NCI-H1694 (cell line): ENCODE data around the gene SLC39A2.
A peak's percentile ranks its signal among the peaks of the same experiment; 100 is the strongest.
"Not testable (repeated sequence)": the region's sequence is repeated elsewhere in the genome, so short reads cannot be mapped to it uniquely, and the experiment has no call there.

Experiments
- DNase-seq: peaks from one replicate; lab custom pipeline; 2025; lab: John Stamatoyannopoulos, UW

Gene SLC39A2

DNA sequence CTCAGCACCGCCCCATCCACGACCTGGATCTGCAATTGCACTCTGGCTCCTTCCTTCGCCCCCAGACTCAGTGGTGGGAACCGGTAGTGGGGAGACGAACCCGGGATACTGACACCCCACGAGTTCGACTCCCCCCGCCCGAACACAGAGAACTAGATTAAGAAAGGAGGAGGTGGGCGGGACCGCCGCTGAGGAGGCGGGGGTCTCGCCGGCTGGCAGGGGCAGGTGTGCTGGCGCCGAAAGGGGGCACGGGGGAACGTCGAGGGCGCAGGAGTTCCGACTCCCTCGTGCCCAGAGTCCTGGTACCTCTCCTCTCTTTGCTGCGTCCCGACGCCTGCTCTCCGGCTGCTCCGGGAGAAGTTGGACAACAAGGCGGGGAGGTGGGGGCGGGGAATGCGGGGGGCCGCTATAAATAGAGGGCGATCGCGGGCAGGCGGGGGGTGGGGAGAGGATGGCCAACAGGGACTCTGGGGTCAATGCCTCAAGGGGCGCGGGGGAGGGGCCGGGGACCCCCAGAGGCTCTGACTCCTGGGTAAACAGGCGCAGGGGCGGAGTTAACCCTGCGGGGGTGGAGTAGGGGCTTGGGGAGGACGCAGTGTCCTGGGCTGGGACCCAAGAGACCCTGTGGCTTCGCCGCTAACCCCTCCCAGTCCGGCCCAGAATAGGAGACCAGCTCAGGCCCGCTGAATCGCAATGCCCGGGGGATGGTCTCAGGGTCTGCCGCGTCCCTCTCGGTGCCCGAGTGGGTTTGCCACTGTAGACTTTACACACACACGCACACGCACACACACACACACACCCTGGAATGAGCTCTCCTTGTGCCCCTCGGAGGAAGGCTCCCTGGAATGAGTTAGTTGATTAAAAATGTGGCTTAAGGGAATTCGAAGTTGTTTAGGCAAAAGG is 26.5 kb downstream of the SLC39A2 start:
- no peak for DNase-seq

DNA sequence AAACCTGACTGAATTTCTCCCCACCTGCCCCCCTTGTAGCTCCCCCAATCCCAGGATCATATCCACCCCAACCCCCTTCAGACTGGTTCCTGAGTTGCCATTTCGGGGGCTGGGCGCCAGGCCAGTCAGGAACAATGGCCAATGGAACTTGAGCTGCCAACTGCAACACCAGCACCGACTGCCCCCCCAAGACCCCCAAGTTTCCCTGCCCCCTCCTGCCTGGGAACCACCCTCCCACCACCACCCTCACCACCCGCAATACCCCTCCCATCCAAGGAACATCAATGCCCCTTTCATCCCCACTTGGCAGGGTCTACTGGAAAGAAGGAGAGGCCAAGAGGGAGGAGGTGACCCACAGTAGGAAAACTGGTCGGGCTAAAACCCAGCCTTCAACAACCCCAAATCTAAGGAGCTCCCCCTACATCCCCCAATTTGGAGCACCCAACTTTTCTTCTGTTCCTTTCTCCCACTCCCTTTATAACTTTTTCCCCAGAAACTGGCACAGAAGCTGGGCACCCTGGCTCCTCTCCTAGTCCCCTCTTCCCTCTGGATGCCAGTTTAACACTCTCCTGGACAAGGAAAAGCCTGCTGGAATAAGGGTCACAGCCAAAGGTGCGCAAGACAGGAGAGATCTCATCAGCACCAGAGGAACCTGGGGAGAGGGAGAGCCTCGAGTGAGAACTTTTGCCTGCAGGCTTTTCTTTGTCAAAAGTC is 27.3 kb downstream of the SLC39A2 start:
- no peak for DNase-seq

DNA sequence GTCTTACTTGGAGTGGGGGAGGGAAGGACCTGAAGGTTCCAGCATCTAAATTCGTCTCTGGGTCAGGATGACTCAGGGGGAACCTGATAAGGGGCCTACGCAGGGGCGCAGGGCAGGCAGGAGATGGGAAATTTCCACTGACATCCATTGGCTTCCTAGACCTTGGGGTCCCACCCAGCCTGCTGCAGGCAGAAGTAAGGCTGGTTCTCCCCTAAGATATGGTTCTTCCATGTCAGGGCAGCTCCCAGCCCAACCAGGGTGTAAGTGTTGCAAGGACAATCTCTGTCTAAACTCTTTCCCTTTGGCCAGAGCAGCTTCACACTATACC is 27.9 kb downstream of the SLC39A2 start:
- DNase-seq = no peak

DNA sequence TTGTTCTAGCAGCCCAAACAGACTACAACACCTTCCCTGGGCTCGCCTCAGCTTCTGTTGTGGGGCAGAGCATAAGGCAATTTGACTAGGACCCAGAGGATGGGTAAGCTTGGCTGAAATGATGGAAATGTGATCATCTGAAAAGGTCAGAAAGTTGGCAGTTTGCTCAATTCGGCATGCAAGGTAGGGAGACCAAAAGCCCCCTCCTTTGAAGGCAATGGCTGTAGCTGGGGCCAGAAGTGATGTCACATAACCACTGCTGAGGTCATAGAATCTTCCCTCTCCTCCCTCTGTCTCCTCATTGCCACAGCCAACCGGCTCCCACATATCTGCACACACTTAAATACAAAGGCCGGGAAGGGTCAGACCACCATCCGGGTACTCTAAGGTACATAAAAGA is 30.8 kb downstream of the SLC39A2 start, which contains the start of gene TPPP2:
TPPP2 (plus strand) TSS at position 301 of the 400 bp plus-strand sequence. CDS start 365 bp downstream, outside the sequence.
- DNase-seq = no peak

DNA sequence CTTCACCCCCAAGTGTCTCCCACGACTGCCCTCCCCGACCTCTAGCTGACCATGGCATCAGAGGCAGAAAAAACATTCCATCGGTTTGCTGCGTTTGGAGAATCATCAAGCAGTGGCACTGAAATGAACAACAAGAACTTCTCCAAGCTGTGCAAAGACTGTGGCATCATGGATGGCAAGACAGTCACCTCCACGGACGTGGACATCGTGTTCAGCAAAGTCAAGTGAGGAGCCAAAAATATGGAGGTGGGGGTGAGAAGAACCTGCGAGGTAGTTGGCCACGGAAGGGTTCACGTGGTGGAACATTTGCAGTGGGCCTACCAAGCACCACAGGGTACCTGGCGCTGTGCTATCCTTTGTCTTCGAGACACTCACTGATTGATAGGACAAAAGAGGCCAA is 31.4 kb downstream of the SLC39A2 start:
- DNase-seq = no peak

DNA sequence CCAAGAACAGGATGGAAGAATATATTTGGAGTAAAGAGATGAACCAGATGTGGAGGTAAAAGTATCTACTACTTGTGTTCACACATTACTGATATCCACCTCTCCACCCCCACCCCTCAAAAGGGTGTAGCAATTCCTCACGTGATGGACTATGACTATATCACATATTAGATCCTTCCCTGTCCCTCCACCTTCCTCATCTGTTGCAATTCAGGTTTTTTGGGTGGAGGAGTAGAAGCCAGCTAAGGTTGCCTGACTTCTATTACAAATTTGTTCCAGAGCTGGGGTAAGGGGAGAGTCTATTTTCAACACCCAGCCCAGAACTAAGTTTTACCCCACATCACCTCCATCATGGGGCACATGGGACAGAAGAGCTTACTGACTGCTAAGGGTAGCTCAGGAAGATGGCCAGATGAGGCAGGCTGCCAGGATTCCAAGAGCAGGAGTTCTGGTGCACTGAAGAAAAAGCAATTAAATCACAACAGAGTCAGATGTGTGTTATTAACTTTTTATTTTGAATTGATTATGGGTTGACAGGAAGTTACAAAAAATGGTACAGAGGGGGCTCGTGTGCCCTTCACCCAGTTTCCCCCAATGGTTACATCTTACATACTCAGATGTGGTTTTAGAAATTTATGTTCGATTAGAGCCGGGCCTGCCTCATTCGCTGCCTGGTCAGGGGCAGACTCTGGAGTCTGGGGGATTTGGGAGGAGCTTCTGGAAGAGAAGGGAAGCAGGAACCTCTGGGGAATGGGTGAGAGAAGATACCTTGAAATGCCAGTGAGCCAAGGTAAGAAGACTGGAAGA is 33.4 kb downstream of the SLC39A2 start:
- no peak for DNase-seq

DNA sequence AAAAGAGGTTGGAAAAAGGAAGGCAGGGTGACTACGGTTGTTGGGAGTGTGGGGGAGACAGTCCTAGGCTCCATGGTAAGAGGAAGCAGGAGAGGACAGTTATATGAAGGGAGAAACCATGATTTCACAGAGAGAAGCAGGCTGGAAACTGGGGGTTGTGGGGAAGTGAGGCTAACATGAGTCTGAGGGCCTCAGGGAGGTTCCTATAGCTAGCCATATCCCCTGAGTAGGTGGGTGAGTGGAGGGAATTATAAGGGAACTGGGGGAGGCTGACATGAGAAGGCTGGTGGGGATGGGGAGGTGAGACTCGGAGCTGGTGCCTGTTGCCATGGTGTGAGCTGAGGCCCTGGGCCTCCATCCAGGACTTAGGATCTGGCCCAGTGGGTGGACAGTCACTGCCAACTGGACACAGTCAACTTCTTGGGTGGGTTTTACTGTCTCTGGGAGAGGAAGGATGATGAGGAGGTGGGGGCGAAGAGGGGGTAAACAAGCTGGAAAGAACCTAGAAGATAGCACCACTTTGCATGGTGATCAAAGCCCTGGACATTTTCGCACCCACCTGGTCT is 34.1 kb downstream of the SLC39A2 start:
- DNase-seq = no peak

DNA sequence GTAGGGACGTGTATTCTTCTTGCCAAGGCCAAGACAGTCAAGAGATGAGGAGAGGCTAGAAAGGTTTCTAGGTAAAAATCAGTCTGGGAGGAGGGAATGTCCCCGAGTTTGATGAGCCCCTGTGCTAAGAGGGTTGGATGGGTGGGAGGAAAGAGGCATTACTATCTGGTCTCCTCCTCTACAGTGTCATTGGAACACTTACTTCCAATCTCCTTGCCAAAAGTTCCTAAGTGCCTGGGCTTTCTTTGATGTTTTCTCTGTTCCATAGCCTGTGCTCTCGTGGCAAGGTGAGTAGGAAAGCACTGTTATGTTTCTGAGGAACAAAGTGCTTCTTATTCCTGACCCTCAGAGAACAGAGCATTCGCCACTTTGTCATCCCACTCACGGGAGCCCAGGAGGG is 35.6 kb downstream of the SLC39A2 start, which contains the start of gene RNASE13:
RNASE13 (minus strand) TSS at position 101 of the 400 bp plus-strand sequence. CDS start 519 bp downstream, outside the sequence.
- DNase-seq = no peak

DNA sequence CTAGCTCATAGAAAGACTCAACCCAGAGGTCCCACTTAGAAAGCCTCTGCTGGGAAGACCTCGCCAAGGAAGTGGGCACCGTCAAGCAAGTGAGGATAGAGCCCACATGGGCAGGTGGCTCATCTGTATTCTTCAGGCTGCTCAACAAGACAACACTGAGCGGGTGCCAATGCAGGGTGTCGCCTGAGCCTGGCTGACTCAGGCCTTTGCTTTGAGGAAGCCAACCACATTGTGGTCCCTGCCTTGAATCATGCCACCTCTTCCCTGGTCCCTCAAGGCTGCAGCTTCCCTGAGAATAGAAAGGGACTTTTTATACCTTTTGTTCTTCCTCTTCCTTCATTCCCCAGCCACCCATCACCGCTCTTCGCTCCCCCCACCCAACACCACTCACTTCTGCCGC is 37.7 kb downstream of the SLC39A2 start:
- DNase-seq = no peak

DNA sequence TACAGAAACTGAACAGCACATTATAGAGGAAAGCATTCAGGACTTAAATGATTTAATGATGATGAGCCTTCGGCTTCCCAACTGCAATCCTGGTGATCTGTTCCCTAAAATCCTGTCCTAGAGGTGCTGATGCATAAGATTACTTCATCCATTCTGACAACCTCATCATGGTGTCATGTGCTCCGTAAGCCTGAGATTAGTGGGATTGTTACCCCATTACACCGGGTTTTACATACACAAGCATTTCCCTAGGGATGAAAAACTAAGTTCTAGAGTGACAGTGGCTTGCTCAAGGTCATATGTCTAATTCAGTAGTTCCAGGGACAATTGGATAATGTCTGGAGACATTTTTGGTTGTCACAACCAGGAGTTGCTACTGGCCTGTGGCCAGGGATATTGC is 38.1 kb downstream of the SLC39A2 start:
- DNase-seq = no peak

DNA sequence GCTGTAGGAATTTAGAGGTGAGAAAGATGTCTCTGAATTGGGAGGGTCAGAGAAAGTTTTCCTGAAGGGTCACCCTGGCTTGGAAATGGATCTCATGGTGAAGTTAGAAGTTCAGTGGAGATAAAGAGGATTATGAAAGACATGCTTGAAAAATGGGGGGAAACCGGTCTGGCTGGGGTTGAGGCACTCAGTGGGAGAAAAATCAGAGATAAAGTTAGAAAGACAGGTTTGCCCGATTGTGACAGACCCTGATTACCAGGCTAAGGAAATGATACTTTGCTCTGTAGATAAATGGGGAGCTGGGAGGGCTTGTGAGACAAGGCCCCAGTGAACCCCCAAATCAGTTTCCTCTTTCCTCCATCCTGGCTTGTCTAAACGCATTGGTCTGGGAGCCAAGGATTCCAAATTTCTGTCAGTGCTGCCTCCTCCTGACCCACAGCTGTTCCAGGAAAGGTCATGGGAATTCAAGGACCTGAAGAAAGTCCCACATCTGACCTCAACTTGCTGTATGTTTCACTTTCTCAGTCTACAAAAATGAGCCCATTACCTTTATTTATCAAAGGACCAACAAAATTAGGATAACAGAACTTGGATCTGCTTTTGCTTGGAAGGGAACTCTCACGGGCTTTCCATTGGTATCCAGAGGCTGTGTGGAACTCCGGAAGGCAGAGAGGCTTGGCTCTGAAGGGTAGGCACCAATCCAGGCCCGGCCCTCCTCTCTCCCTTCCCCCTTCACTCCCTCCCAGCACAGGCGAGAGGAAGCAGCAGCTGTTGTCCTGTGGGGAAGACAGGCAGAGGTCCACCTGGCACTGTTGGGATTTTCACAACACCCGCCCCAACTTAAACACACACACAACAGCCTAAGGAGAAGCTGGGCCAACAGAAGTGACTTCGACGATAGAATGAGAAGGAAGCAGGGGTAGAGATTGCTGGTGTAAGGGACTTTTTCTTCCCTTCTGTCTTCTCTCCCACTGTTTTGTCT is 39.6 kb downstream of the SLC39A2 start:
- peak; percentile 75 for DNase-seq

DNA sequence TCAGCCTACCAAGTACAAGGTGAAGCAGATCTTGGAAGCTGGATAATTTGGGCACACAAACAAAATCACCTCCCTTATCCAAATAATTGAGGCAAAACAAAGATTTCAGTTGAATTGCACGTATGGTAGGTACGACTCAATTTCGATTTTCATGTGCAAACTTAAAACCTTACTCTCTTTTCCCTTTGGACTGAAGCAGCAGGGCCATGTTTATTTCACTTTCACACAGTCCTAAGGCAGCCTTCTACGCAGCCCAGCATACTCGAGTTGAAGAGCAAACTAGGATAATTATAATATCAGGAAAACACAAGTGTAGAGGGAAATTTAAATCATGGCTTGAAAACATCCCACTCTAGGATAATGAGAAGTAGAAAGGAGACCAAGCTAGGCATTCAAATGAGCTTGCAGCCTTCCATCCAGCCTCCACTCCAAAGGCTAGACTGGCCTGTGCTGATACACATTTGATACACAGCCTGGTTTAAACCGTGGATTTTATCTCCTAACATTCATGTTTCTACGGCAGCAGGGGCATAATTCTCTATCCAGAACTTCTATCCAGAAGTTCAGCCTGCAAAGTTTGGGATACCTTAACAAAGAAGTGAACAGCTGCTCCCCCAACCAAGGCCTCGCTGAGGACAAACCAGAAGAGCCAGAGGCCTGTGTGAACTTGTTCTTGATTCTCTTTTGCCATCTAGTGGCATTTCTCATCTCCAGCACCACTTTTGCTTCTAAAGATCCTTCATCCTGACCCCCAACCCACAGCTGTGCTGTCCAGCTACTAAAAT is 40.7 kb downstream of the SLC39A2 start:
- peak; percentile 73 for DNase-seq

DNA sequence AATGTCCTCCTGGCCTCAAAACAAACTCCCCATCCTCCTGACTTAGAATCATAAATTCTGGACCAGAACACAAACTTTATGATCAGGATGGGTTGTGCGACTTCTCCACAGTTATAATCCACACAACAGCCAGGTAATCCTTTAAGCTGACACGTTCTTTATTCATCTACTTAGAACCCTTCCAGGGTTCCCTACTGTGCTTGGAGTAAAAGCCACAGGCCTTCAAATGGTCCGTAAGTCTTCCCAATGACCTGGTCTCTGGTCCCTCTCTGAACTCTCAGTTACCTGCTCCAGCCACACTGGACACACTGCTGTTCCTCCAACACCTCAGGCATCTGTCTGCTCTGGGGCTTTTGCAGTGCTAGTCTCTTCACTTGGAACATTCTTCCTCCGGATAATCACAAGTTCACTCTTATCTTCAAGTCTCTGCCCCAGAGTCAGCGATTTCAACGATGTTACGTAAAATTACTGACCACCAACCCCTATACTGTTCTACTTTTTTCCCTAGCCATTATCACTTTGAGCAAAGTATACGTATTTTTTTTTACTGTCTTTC is 41.4 kb downstream of the SLC39A2 start:
- DNase-seq = no peak

DNA sequence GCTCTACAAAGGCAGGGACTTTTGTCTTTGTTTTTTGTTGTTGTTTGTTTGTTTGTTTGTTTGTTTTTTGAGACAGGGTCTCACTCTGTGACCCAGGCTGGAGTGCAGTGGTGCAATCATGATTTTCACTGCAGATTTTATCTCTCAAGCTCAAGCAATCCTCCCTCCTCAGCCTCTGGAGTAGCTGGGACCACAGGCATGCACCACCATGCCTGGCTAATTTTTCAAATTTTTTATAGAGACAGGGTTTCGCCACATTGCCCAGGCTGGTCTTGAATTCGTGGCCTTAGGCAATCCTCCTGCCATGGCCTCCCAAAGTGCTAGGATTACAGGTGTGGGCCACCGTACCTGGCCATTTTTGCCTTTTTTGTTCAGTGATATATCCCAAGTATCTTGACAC is 41.8 kb downstream of the SLC39A2 start:
- DNase-seq = not testable (repeated sequence)

DNA sequence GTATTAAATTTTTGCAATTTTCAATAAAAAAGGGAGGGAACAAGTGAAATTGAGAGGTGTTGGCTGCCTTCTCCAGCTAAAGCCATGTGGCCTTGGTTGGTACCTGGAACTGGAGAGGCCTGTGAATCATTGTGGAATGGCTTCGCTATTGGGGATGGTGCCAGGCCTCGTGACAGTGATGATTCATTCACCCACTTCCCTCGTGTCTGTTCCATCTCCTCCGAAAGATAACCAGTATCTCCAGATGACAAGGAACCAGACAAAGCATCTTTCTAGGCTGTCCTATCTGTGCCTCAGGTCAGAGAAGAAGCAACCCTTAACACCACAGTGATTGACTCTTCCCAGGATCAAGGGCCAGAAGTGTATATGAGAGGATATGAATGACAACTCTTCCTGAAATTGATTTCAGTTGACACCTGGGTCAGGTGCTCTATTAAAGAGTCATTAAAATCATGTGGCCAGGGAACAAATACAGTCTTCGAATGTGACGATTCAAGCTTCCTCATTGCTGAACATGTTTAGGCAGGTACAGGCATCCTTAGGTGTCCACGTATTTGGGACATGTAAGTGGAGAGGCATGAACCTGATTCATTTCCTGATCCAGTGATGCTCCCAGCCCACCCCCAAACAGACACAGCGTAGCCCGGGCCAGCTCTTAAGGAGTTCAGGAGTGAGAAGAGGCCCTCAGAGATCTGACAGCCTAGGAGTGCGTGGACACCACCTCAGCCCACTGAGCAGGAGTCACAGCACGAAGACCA is 42.8 kb downstream of the SLC39A2 start, which contains the start of gene RNASE7:
RNASE7 (plus strand) TSS at position 687 of the 758 bp plus-strand sequence. CDS start 631 bp downstream, outside the sequence.
- DNase-seq = no peak

DNA sequence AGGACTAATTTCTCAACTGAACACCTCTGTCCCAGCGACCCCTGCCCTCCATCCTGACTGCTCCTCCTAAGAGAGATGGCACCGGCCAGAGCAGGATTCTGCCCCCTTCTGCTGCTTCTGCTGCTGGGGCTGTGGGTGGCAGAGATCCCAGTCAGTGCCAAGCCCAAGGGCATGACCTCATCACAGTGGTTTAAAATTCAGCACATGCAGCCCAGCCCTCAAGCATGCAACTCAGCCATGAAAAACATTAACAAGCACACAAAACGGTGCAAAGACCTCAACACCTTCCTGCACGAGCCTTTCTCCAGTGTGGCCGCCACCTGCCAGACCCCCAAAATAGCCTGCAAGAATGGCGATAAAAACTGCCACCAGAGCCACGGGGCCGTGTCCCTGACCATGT is 43.8 kb downstream of the SLC39A2 start:
- DNase-seq = no peak

DNA sequence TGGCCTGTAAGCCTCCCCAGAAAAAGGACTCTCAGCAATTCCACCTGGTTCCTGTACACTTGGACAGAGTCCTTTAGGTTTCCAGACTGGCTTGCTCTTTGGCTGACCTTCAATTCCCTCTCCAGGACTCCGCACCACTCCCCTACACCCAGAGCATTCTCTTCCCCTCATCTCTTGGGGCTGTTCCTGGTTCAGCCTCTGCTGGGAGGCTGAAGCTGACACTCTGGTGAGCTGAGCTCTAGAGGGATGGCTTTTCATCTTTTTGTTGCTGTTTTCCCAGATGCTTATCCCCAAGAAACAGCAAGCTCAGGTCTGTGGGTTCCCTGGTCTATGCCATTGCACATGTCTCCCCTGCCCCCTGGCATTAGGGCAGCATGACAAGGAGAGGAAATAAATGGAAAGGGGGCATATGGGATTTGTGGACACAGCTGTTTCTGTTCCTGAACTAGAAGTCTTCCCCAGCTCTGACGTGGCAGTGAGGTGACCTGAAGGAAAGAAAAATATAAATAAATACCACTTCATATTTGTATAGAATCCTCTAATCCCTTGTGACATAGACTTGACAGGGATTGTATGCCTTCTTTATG is 44.4 kb downstream of the SLC39A2 start:
- DNase-seq = peak; percentile 10

DNA sequence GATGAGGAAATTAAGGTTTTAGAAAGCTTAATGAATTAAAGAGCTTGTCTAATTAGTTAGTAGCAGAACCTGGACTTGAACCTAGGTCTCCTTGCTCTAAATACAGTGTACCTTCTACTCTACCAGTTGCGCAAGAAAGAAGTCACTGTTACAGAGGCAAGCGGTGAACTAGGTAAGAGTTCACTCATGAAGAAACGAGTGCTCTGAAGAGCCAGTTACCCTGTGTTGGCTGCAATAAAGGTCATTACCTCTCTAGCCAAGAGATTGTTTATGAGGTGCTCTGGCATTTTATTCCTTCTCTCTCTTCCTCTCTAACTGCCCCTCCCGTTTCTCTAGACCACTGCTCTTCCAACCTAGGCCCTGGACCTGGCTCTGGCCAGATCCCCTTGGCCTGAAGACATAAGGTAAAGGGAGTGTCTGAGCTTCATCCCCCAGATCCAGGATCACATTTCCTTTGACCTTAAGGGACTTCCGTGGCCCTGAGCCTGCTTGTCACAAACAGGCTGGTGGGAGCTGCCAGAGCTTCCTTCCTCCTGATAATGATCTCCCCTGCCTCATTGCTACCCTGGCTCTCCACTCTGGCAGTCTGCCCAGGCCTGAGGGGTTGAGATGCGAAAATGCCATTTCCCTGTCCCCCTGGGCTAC is 45.0 kb downstream of the SLC39A2 start:
- DNase-seq = no peak
